NT2/D1 (cell line): ENCODE results near the gene KLF6.

Source experiments
- SUZ12 ChIP-seq: IDR thresholded peaks from 2 replicates; pipeline ENCODE4 v1.6.1; 2011; ENCODE audit not compliant: insufficient read length, insufficient read depth; ENCODE audit errors: extremely low read depth
- YY1 ChIP-seq: IDR thresholded peaks from 2 replicates; pipeline ENCODE4 v1.6.1; 2011; ENCODE audit not compliant: insufficient read length, insufficient read depth

- TF ChIP-seq SUZ12 (no peak), YY1 (no peak)
Observed at GRCh38 chr10:3807928-3808496, 23.0 kb upstream of the KLF6 start.
